Measurements from ENCODE around the gene DPEP2. TPM values are rescaled to one million over a fixed set of nuclear protein-coding genes. Genes with fewer than 3 reads are reported as not detected.
"Not testable (repeated sequence)": the region's sequence is repeated elsewhere in the genome, so short reads cannot be mapped to it uniquely, and the experiment has no call there.

Gene DPEP2
- polyA plus RNA-seq (ENCODE audit: insufficient read length in 12 of 12), result 1 to 10 TPM in 6 of 12 donors, under 1 TPM in 4, not detected in 2; 0.63 to 2.2 (median 1.3) TPM
- long read RNA-seq, donor 1, result 0 reads
- long read RNA-seq, donor 2, result 0 reads
- long read RNA-seq, donor 3, result 0 reads
- long read RNA-seq, donor 4, result 0 reads
- long read RNA-seq, donor 5, result 0 reads
- long read RNA-seq, donor 6, result 0 reads
- long read RNA-seq, donor 7, result 0 reads
- long read RNA-seq, donor 8, result 0 reads
- long read RNA-seq, donor 9, result 0 reads
- long read RNA-seq, donor 10, result 0 reads
- long read RNA-seq, donor 11, result 0 reads

- not testable (repeated sequence) for DNase-seq
Observed at GRCh38 chr16:67998779-67999688, at the start of gene DPEP2. DPEP2 (minus strand) TSS chr16:67999484; CDS start chr16:67993212, 6,272 bp downstream.

GRCh38 chr16:68047987-68048386, 48.7 kb upstream of the DPEP2 start:
- no peak for DNase-seq

- DNase-seq, result no peak
Observed at GRCh38 chr16:68046106-68046505, 46.8 kb upstream of the DPEP2 start.

- DNase-seq, result no peak
Observed at GRCh38 chr16:68041783-68042182, 42.5 kb upstream of the DPEP2 start.

GRCh38 chr16:68040506-68041288, 41.4 kb upstream of the DPEP2 start:
- DNase-seq, result peak; percentile 63

- no peak for DNase-seq
Observed at GRCh38 chr16:68037841-68038597, 38.7 kb upstream of the DPEP2 start.

GRCh38 chr16:68035227-68035626, 35.9 kb upstream of the DPEP2 start:
- DNase-seq, result no peak

GRCh38 chr16:68033101-68033500, 33.8 kb upstream of the DPEP2 start:
- DNase-seq, result no peak

GRCh38 chr16:68031951-68032350, 32.7 kb upstream of the DPEP2 start:
- DNase-seq, result no peak

GRCh38 chr16:68030108-68030507, 30.8 kb upstream of the DPEP2 start:
- DNase-seq, result not testable (repeated sequence)

- no peak for DNase-seq
Observed at GRCh38 chr16:68028996-68029395, 29.7 kb upstream of the DPEP2 start.

- peak; percentile 96 for DNase-seq
Observed at GRCh38 chr16:68022728-68023537, 23.6 kb upstream of the DPEP2 start, which contains the start of the genes DDX28 and DUS2. DDX28 (minus strand) TSS chr16:68023232; CDS start chr16:68023202, 30 bp downstream. DUS2 (plus strand) TSS chr16:68023284; CDS start chr16:68038024, 14,740 bp downstream.

- no peak for DNase-seq
Observed at GRCh38 chr16:68022278-68022727, 23.0 kb upstream of the DPEP2 start.

GRCh38 chr16:68021490-68021889, 22.2 kb upstream of the DPEP2 start:
- DNase-seq, result no peak

GRCh38 chr16:68019167-68019680, 19.9 kb upstream of the DPEP2 start:
- no peak for DNase-seq

GRCh38 chr16:68015681-68016080, 16.4 kb upstream of the DPEP2 start, which contains the start of gene DPEP2NB:
DPEP2NB (minus strand) TSS chr16:68015911; CDS start chr16:68015770, 141 bp downstream.
- no peak for DNase-seq

- DNase-seq, result no peak
Observed at GRCh38 chr16:68013440-68013839, 14.2 kb upstream of the DPEP2 start.

GRCh38 chr16:68009872-68010271, 10.6 kb upstream of the DPEP2 start:
- not testable (repeated sequence) for DNase-seq

- no peak for DNase-seq
Observed at GRCh38 chr16:68009157-68009735, 10.0 kb upstream of the DPEP2 start.

Data from muscle of arm (tissue), 14 donors.